AG09309 (cell line): ENCODE measurements around the gene FAM72C.
"Not testable (repeated sequence)": the region's sequence is repeated elsewhere in the genome, so short reads cannot be mapped to it uniquely, and the experiment has no call there.

ENCODE experiments used
- DNase-seq: peaks from one replicate; pipeline ENCODE4 v3.0.0-alpha.2; 2010; ENCODE audit warnings: low read depth
- H3K4me3 ChIP-seq: 2 replicates; pipeline ENCODE4 v1.5.1; 2011; ENCODE audit warnings: mild to moderate bottlenecking, low read depth, low read length, moderate library complexity; ENCODE audit not compliant: control insufficient read depth

Gene FAM72C

GRCh38 chr1:143938922-143939321 lies 32.9 kb downstream of the FAM72C start:
- not testable (repeated sequence) for H3K4me3 ChIP-seq, DNase-seq

- H3K4me3 ChIP-seq, DNase-seq: not testable (repeated sequence)
Measured at GRCh38 chr1:143936457-143937115, 35.2 kb downstream of the FAM72C start.

GRCh38 chr1:143919127-143919526 lies 52.7 kb downstream of the FAM72C start:
- not testable (repeated sequence) for DNase-seq, H3K4me3 ChIP-seq

DNA sequence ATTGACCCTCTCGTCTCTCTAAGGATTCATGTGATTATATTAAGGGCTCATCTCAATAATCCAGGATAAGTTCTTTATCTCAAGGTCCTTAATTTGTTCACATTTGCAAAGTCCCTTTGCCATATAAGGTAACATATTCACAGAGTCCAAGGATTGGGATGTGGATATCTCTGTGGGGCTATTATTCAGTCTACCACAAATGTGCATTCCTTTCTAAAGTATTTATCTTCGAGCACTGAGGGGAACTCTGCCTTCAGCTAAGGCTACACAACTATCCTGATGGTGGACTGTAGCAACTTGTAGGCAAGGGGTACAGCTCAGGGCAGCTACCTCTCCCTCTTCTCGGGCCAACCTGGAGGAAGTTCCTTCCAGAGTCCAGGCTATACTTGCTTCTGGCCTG lies 53.2 kb downstream of the FAM72C start:
- H3K4me3 ChIP-seq, DNase-seq: not testable (repeated sequence)

DNA sequence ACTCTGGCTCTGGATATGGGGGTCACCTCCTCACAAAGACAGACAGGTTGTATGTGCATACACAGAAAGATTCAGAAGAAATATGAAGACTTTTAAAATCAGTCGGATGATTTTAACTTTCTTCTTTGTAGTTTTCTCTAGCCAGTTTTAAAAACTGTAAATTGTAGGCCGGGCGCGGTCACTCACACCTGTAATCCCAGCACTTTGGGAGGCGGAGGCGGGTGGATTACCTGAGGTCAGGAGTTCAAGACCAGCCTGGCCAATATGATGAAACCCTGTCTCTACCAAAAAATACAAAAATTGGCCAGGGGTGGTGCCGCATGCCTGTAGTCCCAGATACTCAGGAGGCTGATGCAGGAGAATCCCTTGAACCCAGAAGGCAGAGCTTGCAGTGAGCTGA lies 58.1 kb downstream of the FAM72C start:
- not testable (repeated sequence) for H3K4me3 ChIP-seq, DNase-seq
